HCT116 (cell line): ENCODE results near the gene TMEM243. TPM values are rescaled to one million over a fixed set of nuclear protein-coding genes. Genes with fewer than 3 reads are reported as not detected.

ENCODE experiments used
- ATAC-seq: fragments of 200-7000 bp; cut with Tn5 transposase; 2 replicates; pipeline ENCODE4 v1.9.1; 2020; ENCODE audit warnings: mild to moderate bottlenecking, moderate library complexity
- BruUV-seq: library from RNA; stranded (reverse); fragments of 400-500 nt; replicated peaks from 2 replicates; lab custom pipeline; 2021; lab: Mats Ljungman, UMichigan
- CTCF ChIA-PET: fragments of 300-600 bp; sonication (Branson Sonifier 250); formaldehyde crosslinking; loops from one replicate; lab custom pipeline; 2021; ENCODE audit warnings: antibody characterized with exemption; lab: Charles Lee
- POLR2A ChIA-PET: fragments of 300-600, 350-600 bp; sonication (Branson Sonifier 250); formaldehyde crosslinking; loops from one replicate; lab custom pipeline; 2021; ENCODE audit warnings: antibody characterized with exemption; lab: Charles Lee
- RAD21 ChIA-PET, 2 experiments: fragments of 300-600 bp; sonication (Branson Sonifier 250); formaldehyde crosslinking; loops; one replicate each; lab custom pipeline; 2023; ENCODE audit warnings: low total read pairs in 2 of 2; ENCODE audit not compliant: uncharacterized antibody in 2 of 2, unreplicated experiment in 2 of 2, low non-redundant PET in 1 of 2; lab: Charles Lee
- DNase-seq: peaks from one replicate; pipeline ENCODE4 v3.0.0-alpha.2; 2010; ENCODE audit warnings: low read depth, low spot score
- H2AFZ ChIP-seq: fragments of 200-600 bp; shearing (Covaris generic), sonication (generic); 2 replicates; pipeline ENCODE4 v1.6.1; 2017; ENCODE audit warnings: low read depth, mixed run types, mixed read lengths, antibody characterized with exemption, low read length; ENCODE audit not compliant: poor library complexity, severe bottlenecking
- H3K27ac ChIP-seq: 2 replicates; pipeline ENCODE4 v1.5.1; 2012; ENCODE audit warnings: low read depth, low read length
- H3K27me3 ChIP-seq: fragments of 200-600 bp; sonication (generic); 2 replicates; pipeline ENCODE4 v1.6.1; 2016; ENCODE audit warnings: mixed run types, low read length, mixed read lengths; ENCODE audit not compliant: insufficient read depth
- H3K36me3 ChIP-seq, 2 experiments: fragments of 200-500 bp in 1 of 2; fragments of 200-600 bp in 1 of 2; sonication (Bioruptor generic) in 1 of 2; sonication (generic) in 1 of 2; 2 replicates each; pipeline versions ENCODE4 v1.5.1 to v1.6.1; 2014 to 2016; ENCODE audit warnings: low read length in 2 of 2, inconsistent platforms in 1 of 2, mixed read lengths in 1 of 2, mixed run types in 1 of 2; ENCODE audit not compliant: insufficient read depth in 2 of 2, control insufficient read depth in 1 of 2
- H3K4me1 ChIP-seq, 2 experiments: fragments of 200-600 bp in 1 of 2; sonication (generic) in 1 of 2; 2 replicates each; pipeline versions ENCODE4 v1.5.1 to v1.6.1; 2012 to 2017; ENCODE audit warnings: low read length in 2 of 2, inconsistent platforms in 1 of 2, mild to moderate bottlenecking in 1 of 2, mixed read lengths in 1 of 2, mixed run types in 1 of 2, moderate library complexity in 1 of 2; ENCODE audit not compliant: insufficient read depth in 2 of 2, control insufficient read depth in 1 of 2
- H3K4me2 ChIP-seq: fragments of 200-600 bp; sonication (generic); 2 replicates; pipeline ENCODE4 v1.6.1; 2017; ENCODE audit warnings: mixed run types, low read length, mixed read lengths
- H3K4me3 ChIP-seq, 2 experiments: fragments of 200-600 bp in 1 of 2; sonication (generic) in 1 of 2; replicated peaks in 1 of 2; 2 replicates each; pipeline ENCODE4 v1.5.1; 2011 to 2016; ENCODE audit warnings: low read length in 2 of 2, control low read depth in 1 of 2, low read depth in 1 of 2, mild to moderate bottlenecking in 1 of 2, mixed read lengths in 1 of 2, mixed run types in 1 of 2
- H3K79me2 ChIP-seq: fragments of 200-600 bp; sonication (generic); 2 replicates; pipeline ENCODE4 v1.6.1; 2017; ENCODE audit warnings: mild to moderate bottlenecking, mixed run types, low read length, moderate library complexity, mixed read lengths; ENCODE audit not compliant: insufficient read depth
- H3K9ac ChIP-seq: fragments of 200-600 bp; sonication (generic); 2 replicates; pipeline ENCODE4 v1.6.1; 2016; ENCODE audit warnings: low read length, mixed read lengths
- H3K9me2 ChIP-seq: fragments of 200-600 bp; sonication (generic), shearing (Covaris generic); 2 replicates; pipeline ENCODE4 v1.6.1; 2017; ENCODE audit warnings: mixed run types, mild to moderate bottlenecking, moderate library complexity; ENCODE audit not compliant: insufficient read depth
- H3K9me3 ChIP-seq, 2 experiments: fragments of 200-500 bp in 1 of 2; fragments of 200-600 bp in 1 of 2; sonication (Bioruptor generic) in 1 of 2; sonication (generic) in 1 of 2; 2 replicates each; pipeline ENCODE4 v1.6.1; 2014 to 2017; ENCODE audit warnings: low read length in 2 of 2, mixed read lengths in 2 of 2, inconsistent platforms in 1 of 2, low read depth in 1 of 2, mild to moderate bottlenecking in 1 of 2, mixed run types in 1 of 2, moderate library complexity in 1 of 2; ENCODE audit not compliant: control insufficient read depth in 1 of 2, insufficient read depth in 1 of 2
- H4K20me1 ChIP-seq: fragments of 200-600 bp; sonication (generic), shearing (Covaris generic); 2 replicates; pipeline ENCODE4 v1.6.1; 2017; ENCODE audit warnings: mixed run types, mild to moderate bottlenecking, moderate library complexity; ENCODE audit not compliant: insufficient read depth
- CBX3 ChIP-seq: IDR thresholded peaks from 2 replicates; pipeline ENCODE4 v1.6.1; 2012; ENCODE audit warnings: low read depth
- CEBPB ChIP-seq: IDR thresholded peaks from 2 replicates; pipeline ENCODE4 v1.6.1; 2012; ENCODE audit warnings: low read depth
- EGR1 ChIP-seq: IDR thresholded peaks from 2 replicates; pipeline ENCODE4 v1.6.1; 2012; ENCODE audit warnings: low read depth
- ELF1 ChIP-seq: IDR thresholded peaks from 2 replicates; pipeline ENCODE4 v1.6.1; 2012; ENCODE audit warnings: low read depth, borderline replicate concordance
- EZH2 ChIP-seq: fragments of 200-600 bp; sonication (generic); IDR thresholded peaks from 2 replicates; pipeline ENCODE4 v1.6.1; 2017; ENCODE audit warnings: antibody characterized with exemption, mixed run types
- FOSL1 ChIP-seq: IDR thresholded peaks from 2 replicates; pipeline ENCODE4 v1.6.1; 2012; ENCODE audit warnings: low read depth
- JUND ChIP-seq: IDR thresholded peaks from 2 replicates; pipeline ENCODE4 v1.6.1; 2012
- POLR2A ChIP-seq: IDR thresholded peaks from 2 replicates; pipeline ENCODE4 v1.7.0; 2011; ENCODE audit warnings: borderline replicate concordance; ENCODE audit not compliant: insufficient read depth, insufficient read length; ENCODE audit errors: extremely low read depth
- RAD21 ChIP-seq: IDR thresholded peaks from 2 replicates; pipeline ENCODE4 v1.6.1; 2012; ENCODE audit warnings: low read depth, mild to moderate bottlenecking
- REST ChIP-seq: IDR thresholded peaks from 2 replicates; pipeline ENCODE4 v1.6.1; 2012; ENCODE audit warnings: low read depth
- SRF ChIP-seq: IDR thresholded peaks from 2 replicates; pipeline ENCODE4 v1.6.1; 2012; ENCODE audit warnings: low read depth
- ZBTB33 ChIP-seq: IDR thresholded peaks from 2 replicates; pipeline ENCODE4 v1.6.1; 2011; ENCODE audit warnings: mild to moderate bottlenecking, low read length, moderate library complexity; ENCODE audit not compliant: insufficient replicate concordance; ENCODE audit errors: extremely low read depth
- ZNF274 ChIP-seq: fragments of 200-500 bp; sonication (Bioruptor generic); IDR thresholded peaks from 2 replicates; pipeline ENCODE4 v1.6.1; 2014; ENCODE audit warnings: mild to moderate bottlenecking, low read depth, low read length, inconsistent platforms
- intact Hi-C: fragments of 100-400 bp; cut with micrococcal nuclease; formaldehyde crosslinking; loops from 2 replicates; pipeline ENCODE4 v1.10.0; 2022
- total RNA-seq: library from RNA; stranded (reverse); gene quantifications from one replicate; pipeline ENCODE4 v1.2.1, GENCODE V29; 2021; ENCODE audit not compliant: unreplicated experiment

TMEM243 gene
- total RNA-seq, 1 experiment from 2014 or later = 23.3 TPM

GRCh38 chr7:87147500-87147899 lies 72.0 kb downstream of the TMEM243 start:
- ChIA-PET RAD21 (no interaction called here), POLR2A (no interaction called here), CTCF (interaction anchor here (4.1 kb wide), 1 partner anchor 220 kb away, joined by 32 read pairs; no protein-coding TSS in a partner anchor)
- H3K4me1 ChIP-seq = peaks cover 4 to 7% of the 10 kb centered on the region in 2 experiments; a peak in 3 of 4 replicates
- no peak overlapping the region for H3K4me2 ChIP-seq
- no peaks in the 10 kb centered on the region for H3K27me3 ChIP-seq
- no peak overlapping the region for H2AFZ ChIP-seq
- H3K27ac ChIP-seq = no peak overlapping the region
- intact Hi-C loops = no loop called here
- no peaks in the 10 kb centered on the region for H3K9me2 ChIP-seq
- H3K9ac ChIP-seq = no peak overlapping the region
- no peaks in the 10 kb centered on the region for H3K79me2 ChIP-seq
- H4K20me1 ChIP-seq = no peaks in the 10 kb centered on the region
- ATAC-seq (no peak), DNase-seq (no peak)
- no peaks in the 10 kb centered on the region for H3K9me3 ChIP-seq
- BruUV-seq = no TSS peak
- no peak overlapping the region for H3K4me3 ChIP-seq
- TF ChIP-seq ELF1 (no peak), JUND (no peak), POLR2A (no peak), EGR1 (no peak), ZBTB33 (no peak), CBX3 (no peak), SRF (no peak), CEBPB (no peak), EZH2 (no peak), RAD21 (no peak), REST (no peak), ZNF274 (no peak), FOSL1 (no peak)
- H3K36me3 ChIP-seq = no peaks in the 10 kb centered on the region
